DND-41 (cell line): ENCODE results near the gene OBSL1.

Experiments
- ATAC-seq: fragments of 200-7000 bp; cut with Tn5 transposase; 3 replicates; pipeline ENCODE4 v1.9.1; 2021; ENCODE audit warnings: low read depth; ENCODE audit not compliant: insufficient read depth
- DNase-seq: peaks from one replicate; pipeline ENCODE4 v3.0.0-alpha.2; 2020
- H2AFZ ChIP-seq: 2 replicates; pipeline ENCODE4 v1.6.0; 2012; ENCODE audit warnings: low read depth, low read length
- H3K27ac ChIP-seq: 2 replicates; pipeline ENCODE4 v1.5.1; 2012; ENCODE audit warnings: low read length, inconsistent platforms
- H3K27me3 ChIP-seq: fragments of 200-600 bp; sonication (generic); 2 replicates; pipeline ENCODE4 v1.6.0; 2012; ENCODE audit warnings: low read length, mild to moderate bottlenecking, inconsistent platforms; ENCODE audit not compliant: insufficient read depth, poor library complexity
- H3K36me3 ChIP-seq: 2 replicates; pipeline ENCODE4 v1.5.1; 2012; ENCODE audit warnings: low read length, inconsistent platforms; ENCODE audit not compliant: insufficient read depth
- H3K4me1 ChIP-seq: 2 replicates; pipeline ENCODE4 v1.5.1; 2012; ENCODE audit warnings: mild to moderate bottlenecking, low read length; ENCODE audit not compliant: insufficient read depth
- H3K4me2 ChIP-seq: 2 replicates; pipeline ENCODE4 v1.6.0; 2012; ENCODE audit warnings: mild to moderate bottlenecking, moderate library complexity, low read length, inconsistent platforms; ENCODE audit not compliant: insufficient read depth
- H3K4me3 ChIP-seq, 2 experiments: fragments of 200-600 bp in 1 of 2; shearing (Covaris generic) in 1 of 2; 2 replicates each; pipeline ENCODE4 v1.5.1; 2012 to 2016; ENCODE audit warnings: inconsistent platforms in 2 of 2, low read length in 2 of 2, mild to moderate bottlenecking in 2 of 2, low read depth in 1 of 2, moderate library complexity in 1 of 2
- H3K79me2 ChIP-seq: 2 replicates; pipeline ENCODE4 v1.6.0; 2012; ENCODE audit warnings: low read length, inconsistent platforms; ENCODE audit not compliant: insufficient read depth
- H3K9ac ChIP-seq: 2 replicates; pipeline ENCODE4 v1.6.0; 2012; ENCODE audit warnings: low read depth, mild to moderate bottlenecking, inconsistent platforms, low read length, moderate library complexity
- H3K9me3 ChIP-seq: 2 replicates; pipeline ENCODE4 v1.5.1; 2012; ENCODE audit warnings: low read length, moderate library complexity, mild to moderate bottlenecking, inconsistent platforms; ENCODE audit not compliant: insufficient read depth, severe bottlenecking
- H4K20me1 ChIP-seq: 2 replicates; pipeline ENCODE4 v1.6.0; 2012; ENCODE audit warnings: low read length; ENCODE audit not compliant: insufficient read depth
- CTCF ChIP-seq: IDR thresholded peaks from 2 replicates; pipeline ENCODE4 v1.5.1; 2012; ENCODE audit warnings: borderline replicate concordance, low read length, moderate library complexity, mild to moderate bottlenecking; ENCODE audit not compliant: poor library complexity, severe bottlenecking; ENCODE audit errors: extremely low read depth
- EZH2 ChIP-seq: IDR thresholded peaks from 3 replicates; pipeline ENCODE4 v1.6.1; 2012; ENCODE audit warnings: borderline replicate concordance, low read depth, mild to moderate bottlenecking, moderate library complexity, low read length, inconsistent platforms; ENCODE audit not compliant: severe bottlenecking

Gene OBSL1

GRCh38 chr2:219513787-219514186 lies 57.6 kb downstream of the OBSL1 start:
- Histone ChIP-seq H3K79me2 (no peaks in the 10 kb centered on the region), H2AFZ (no peak overlapping the region), H3K4me1 (peaks cover 5% of the 10 kb centered on the region; the same call in 1 of the 2 replicates), H4K20me1 (peaks cover 6% of the 10 kb centered on the region), H3K27ac (no peak overlapping the region), H3K36me3 (no peaks in the 10 kb centered on the region), H3K27me3 (peaks cover 53% of the 10 kb centered on the region), H3K4me3 (no peak overlapping the region), H3K9me3 (no peaks in the 10 kb centered on the region), H3K4me2 (no peak overlapping the region), H3K9ac (no peak overlapping the region)
- no peak for TF ChIP-seq CTCF
- TF ChIP-seq EZH2 = no peak
- ATAC-seq (no peak), DNase-seq (no peak)

- H3K4me2 ChIP-seq = no peak overlapping the region
- TF ChIP-seq CTCF (no peak), EZH2 (no peak)
- no peak for ATAC-seq
Observed at GRCh38 chr2:219512524-219513216, 58.7 kb downstream of the OBSL1 start.

GRCh38 chr2:219511547-219512325 lies 59.6 kb downstream of the OBSL1 start:
- Histone ChIP-seq H3K4me3 (no peak overlapping the region), H3K27me3 (peaks cover 37% of the 10 kb centered on the region), H3K79me2 (no peaks in the 10 kb centered on the region), H3K36me3 (no peaks in the 10 kb centered on the region), H3K27ac (no peak overlapping the region), H2AFZ (no peak overlapping the region), H3K4me2 (no peak overlapping the region), H3K4me1 (peaks cover 5% of the 10 kb centered on the region; the same call in 1 of the 2 replicates), H4K20me1 (peaks cover 6% of the 10 kb centered on the region), H3K9ac (no peak overlapping the region), H3K9me3 (no peaks in the 10 kb centered on the region)
- ATAC-seq = no peak
- DNase-seq = no peak
- TF ChIP-seq CTCF = no peak
- TF ChIP-seq EZH2 = no peak

More at GRCh38 chr2:219512524-219513216, 58.7 kb downstream of the OBSL1 start:
- H3K4me3 ChIP-seq = no peak overlapping the region
- peaks cover 44% of the 10 kb centered on the region for H3K27me3 ChIP-seq
- H4K20me1 ChIP-seq = peaks cover 6% of the 10 kb centered on the region
- H3K27ac ChIP-seq = no peak overlapping the region
- H3K9me3 ChIP-seq = no peaks in the 10 kb centered on the region
- no peaks in the 10 kb centered on the region for H3K79me2 ChIP-seq
- H3K36me3 ChIP-seq = no peaks in the 10 kb centered on the region
- no peak for DNase-seq
- H3K4me1 ChIP-seq = peaks cover 5% of the 10 kb centered on the region; the same call in 1 of the 2 replicates
- H2AFZ ChIP-seq = no peak overlapping the region
- H3K9ac ChIP-seq = no peak overlapping the region
